Islet of Langerhans (tissue), 1 donor: ENCODE measurements around the gene NUPR1.
"Not testable (repeated sequence)": the region's sequence is repeated elsewhere in the genome, so short reads cannot be mapped to it uniquely, and the experiment has no call there.

Experiments
- FAIRE-seq: peaks from one replicate; lab custom pipeline; 2011; peaks lifted over from hg19 to GRCh38; lab: Jason Lieb, UNC

NUPR1 gene

DNA sequence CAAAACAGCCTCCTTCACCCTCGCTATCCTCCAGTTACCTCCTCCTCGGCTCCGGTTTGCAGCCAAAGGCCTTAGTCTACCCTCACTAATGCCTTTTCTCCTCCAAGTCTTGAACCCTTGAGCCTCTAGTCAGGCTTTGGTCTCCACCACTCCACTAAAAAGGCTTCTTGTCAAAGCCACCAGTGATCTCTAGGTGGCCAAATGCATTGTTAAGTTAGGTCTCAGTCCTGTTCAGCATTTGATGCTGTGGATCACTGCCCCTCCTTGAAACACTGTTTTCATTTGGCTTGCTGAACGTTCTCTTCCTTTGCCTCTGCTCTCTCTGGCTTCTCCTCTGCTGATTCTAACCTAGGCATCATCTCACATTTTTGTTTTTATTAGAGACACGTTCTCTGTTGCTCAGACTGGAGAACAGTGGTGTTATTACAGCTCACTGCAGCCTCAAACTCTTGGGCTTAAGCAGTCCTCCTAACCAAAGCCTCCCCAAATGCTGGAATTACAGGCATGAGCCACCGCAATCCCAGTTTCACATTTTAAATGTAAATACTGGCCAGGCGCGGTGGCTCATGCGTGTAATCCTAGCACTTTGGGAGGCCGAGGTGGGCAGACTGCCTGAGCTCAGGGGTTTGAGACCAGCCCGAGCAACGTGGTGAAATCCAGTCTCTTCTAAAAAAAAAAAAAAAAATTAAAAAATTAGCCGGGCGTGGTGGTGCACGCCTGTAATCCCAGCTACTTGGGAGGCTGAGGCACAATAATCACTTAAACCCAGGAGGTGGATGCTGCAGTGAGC is 16.1 kb upstream of the NUPR1 start:
- no peak for FAIRE-seq

DNA sequence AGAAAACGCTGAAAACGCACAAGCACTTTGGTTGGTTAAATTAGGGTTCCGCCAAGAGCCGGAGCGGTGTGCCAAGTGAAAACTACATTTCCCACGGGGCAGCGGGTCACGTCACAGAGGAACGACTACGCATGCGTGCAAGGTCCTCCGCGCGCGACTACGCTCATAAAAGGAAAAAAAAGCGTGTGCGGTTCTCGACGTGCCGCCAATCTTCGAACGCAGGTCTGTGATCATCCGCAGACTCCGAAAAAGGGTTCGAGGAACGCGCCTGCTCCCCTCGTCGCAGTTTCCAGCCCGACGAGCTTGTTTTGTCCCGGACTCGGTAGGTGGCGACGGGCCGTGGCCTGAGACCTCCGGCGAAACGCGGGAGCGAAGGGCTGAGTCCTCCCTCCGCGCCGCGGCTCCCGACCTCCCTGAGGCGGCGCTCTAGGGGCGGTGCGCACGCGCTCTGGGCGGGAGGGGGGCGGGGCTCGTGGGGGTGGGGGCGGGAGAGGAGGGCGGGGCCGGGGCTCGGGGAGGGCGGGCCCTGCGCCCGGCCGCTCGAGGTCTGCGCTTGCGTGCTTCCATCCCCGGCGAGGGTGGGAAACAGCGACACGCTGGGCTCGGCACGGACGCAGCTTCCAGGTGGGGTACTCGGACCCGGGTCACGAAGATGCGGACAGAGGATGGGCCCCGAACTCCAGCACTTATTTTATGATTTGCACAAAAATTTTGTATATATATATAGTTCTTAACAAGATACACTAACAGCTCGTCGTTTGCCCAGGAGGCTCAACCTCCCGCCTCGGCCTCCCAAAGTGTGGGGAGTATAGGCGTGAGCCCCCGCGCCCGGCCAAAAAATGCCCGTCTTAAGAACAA is 15.2 kb upstream of the NUPR1 start, which contains the start of gene SGF29:
TSS of gene SGF29 (plus strand) at position 145 of the 858 bp plus-strand sequence. CDS start 27,150 bp downstream, outside the sequence.
- no peak for FAIRE-seq

- FAIRE-seq = no peak
These were observed 10.6 kb upstream of the NUPR1 start for GRCh38 chr16:28549301-28549899.

DNA sequence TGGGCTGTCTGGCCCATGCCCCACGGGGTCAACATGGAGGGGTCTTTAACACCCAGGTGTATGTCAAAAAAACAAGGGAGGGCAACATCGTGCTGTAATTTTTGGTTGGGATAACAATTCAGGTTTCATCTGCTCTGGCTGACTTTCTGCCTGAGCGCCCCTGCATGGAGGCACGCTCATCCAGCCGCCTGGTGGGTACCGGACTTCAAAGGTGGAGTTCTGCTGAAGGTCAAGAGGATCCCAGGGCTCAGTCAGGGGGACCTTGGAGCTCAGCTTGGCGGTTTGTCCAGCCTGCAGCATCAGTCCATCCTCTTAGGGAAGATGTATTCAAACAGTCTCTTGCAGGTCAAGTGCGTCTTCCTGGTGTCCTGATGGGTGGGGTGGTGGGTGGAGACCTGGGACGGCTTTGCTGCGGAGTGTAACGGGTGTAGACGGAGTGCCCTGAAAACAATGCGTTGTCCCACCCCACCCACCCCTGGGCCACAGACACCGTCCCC is 9.6 kb upstream of the NUPR1 start:
- no peak for FAIRE-seq

- FAIRE-seq = no peak
These were observed 7.9 kb upstream of the NUPR1 start for GRCh38 chr16:28546626-28547025.

- FAIRE-seq = not testable (repeated sequence)
These were observed 7.2 kb upstream of the NUPR1 start for GRCh38 chr16:28545964-28546363.

DNA sequence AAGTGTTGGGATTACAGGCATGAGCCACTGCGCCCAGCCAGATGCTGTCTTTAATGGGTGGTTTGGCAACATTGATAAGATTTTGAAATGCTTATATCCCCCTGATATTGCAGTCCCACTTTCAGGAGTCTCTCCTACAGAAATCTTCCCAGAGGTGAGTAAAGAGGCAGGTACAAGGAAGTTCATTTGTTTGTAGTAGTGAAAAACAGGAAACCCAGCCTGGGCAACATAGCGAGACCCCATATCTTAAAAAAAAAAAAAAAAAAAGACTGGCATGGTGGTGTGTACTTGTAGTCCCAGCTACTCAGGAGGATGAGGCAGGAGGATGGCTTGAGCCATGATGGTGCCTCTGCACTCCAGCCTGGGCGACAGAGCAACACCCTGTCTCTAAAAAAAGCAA is 6.2 kb upstream of the NUPR1 start:
- no peak for FAIRE-seq

- FAIRE-seq = peak; percentile 47
These were observed 4.3 kb upstream of the NUPR1 start for GRCh38 chr16:28543072-28543471.

DNA sequence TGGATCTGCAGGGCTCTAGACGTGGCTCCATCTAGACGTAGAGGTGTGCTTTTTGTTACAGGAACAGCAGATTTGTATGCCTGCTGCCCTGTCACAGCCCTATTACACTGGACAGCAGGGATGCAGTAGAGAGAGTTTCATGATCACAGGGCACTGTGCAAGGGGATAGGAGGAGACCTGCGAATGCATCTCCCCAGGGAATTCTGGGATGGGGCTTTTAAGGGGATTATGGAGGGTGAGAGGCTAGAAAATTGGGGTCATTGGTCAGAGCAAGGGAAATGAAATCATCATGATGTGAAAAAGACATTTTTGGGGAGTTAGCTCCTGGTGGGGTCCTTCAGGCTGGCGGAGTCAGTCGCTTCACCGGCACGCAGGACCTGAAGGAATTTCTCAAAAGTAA is 3.9 kb upstream of the NUPR1 start:
- FAIRE-seq = no peak

GRCh38 chr16:28540346-28540745 is 1.6 kb upstream of the NUPR1 start:
- no peak for FAIRE-seq

- FAIRE-seq = no peak
These were observed 626 bp downstream of the NUPR1 start for GRCh38 chr16:28537964-28538732.

DNA sequence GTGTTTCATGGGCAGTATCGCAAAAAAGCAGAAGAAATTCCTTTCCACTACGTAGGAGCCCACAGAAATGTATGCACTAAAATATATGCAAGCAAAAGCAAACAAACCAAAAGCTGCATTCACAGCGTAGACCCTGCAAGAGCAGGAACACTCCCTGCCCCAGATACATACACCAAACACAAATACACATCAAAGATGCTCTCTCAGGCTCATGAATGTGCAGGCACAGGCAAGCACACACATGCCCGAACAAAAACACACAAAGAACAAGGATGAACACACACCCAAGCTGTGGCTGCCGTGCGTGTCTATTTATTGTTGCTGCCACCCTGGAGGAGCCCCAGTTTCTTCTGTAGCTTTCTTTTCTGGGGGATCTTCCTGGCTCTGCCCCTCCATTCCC is 1.7 kb downstream of the NUPR1 start:
- FAIRE-seq = no peak

DNA sequence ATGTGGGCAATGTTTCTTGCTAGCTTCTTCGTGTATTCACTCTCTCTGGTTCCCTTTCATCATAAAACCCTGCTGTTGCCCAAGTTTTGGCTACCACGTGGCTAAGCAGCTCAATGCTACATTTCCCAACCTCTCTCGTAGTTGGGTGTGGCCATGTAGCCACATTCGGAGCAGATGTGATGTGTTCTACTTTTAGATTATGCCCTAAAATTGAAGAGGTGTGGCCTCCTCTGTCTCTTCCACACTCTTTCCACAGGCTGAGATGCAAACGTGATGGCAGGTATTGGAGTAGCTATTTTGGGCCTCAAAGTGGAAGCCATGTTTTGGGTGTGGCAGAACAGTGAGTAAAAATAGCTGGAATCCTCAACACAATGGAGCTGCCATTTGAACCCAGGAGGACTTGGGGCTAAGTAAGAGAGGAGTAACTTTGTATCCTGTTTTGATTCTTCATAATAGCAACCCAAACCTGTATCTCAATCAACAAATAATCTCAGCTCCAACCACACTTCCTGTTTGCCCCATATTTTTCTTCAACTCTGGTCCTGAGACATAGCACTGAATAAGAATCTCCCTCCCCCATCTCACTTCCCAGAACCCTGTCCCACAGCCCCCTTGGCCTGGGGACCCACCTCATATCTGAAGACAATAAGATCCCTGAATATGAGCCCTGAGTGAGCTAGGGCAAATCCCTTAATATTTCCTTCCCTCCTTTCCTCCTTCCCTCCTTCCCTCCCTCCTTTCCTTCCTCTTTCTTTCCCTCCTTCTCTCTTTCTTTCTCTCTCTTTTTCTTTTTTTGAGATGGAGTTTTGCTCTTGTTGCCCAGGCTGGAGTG is 4.0 kb downstream of the NUPR1 start:
- FAIRE-seq = no peak

DNA sequence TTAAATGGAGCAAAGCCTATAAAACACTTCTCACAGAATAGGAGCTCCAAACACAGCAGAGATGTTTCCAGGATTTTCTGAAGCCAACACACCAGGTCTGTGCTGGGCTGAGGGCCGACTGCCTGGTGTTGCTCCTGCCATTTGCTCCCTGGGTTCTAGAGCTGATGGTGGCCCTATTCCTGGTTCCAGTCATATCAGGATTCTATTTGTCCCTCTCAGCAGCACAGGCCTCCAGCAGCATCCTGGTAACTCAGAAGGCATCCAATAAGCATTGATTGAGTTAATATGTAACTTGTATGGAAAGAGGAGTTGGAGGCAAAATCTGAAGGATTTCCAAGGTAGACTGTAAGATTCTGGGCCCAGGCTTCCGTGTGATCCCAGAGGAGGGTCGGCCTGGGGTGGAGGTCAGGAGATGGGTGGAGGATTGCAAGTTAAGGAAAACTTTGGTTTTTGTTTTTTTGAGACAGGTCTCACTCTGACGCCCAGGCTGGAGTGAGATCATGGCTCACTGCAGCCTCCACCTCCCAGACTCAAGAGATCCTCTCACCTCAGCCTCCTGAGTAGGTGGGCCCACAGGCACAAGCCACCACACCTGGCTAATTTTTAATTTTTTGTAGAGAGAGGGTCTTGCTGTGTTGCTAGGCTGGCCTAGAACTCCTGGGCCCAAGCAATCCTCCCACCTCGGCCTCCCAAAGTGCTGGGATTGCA is 5.7 kb downstream of the NUPR1 start:
- no peak for FAIRE-seq

GRCh38 chr16:28531777-28532744 is 6.7 kb downstream of the NUPR1 start:
- FAIRE-seq = no peak

DNA sequence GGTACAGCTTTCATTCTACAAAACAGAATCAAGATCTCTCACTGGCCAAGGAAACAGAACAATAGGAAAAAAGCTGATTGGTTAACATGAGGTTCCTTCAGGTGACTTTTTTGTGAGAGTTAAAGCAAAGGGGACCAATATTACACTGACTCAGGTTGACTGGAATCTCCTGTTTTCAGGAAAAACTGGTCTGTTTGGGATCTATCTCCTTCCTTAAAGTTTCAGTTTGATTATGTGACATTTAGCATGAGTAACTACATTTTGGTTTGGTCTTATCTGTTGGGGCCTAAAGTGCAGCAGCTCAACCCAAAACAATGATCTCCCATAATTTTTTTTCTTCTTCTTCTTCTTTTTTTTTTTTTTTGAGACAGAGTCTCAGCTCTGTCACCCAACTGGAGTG is 9.7 kb downstream of the NUPR1 start:
- no peak for FAIRE-seq

DNA sequence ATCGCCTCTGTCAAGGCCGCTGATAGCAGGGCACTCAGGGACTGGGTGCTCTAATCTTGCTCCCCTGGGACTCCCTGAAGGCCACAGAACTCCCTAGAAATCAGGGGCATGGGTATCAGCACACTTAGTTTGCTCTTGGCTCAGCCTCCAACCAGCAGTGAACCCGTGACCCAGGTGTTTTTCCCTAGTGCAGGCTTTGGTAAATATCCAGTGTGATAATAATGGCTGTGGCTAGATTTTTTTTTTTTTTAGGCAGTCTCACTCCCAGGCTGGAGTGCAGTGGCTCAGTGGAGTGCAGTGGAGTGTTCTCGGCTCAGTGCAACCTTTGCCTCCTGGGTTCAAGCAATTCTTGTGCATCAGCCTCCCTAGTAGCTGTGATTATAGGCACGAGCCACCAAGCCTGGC is 10.3 kb downstream of the NUPR1 start:
- no peak for FAIRE-seq

DNA sequence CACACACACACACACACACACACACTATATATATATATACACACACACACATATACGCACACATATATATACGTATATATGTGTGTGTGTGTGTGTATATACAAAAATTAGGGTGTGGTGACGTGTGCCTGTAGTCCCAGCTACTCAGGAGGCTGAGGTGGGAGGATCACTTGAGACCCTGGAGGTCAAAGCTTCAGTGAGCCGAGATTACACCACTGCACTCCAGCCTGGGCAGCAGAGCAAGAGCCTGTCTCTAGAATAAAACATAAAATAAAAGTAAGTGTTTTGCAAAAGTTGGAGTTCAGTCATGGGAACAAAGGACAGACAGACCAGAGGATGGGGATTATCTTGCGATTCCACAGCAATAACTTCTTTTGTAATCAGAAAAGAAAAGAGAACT is 10.8 kb downstream of the NUPR1 start:
- FAIRE-seq = no peak

DNA sequence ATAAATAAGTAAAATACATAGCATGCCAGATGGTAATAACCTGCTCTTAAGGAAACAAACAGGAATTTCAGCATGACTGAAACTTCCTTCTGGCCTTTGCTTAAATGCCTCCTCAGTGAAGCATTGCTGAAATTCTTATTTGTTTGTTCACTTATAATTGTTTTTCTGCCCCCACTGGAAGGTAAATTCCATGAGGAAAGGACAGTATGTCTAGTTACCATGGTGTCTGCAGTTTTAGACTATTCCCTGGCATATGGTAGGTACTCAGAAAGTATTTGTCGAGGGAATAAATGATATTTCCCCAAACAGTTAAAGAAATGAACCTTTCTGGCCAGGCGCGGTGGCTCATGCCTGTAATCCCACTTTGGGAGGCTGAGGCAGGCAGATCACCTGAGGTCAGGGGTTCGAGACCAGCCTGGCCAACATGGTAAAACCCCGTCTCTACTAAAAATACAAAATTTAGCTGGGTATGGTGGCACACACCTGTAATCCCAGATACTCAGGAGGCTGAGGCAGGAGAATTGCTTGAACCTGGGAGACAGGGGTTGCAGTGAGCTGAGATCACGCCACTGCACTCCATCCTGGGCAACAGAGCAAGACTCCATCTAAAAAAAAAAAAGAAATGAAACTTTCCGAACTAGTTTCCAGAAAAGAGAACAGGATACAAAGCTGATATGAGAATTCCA is 11.5 kb downstream of the NUPR1 start:
- FAIRE-seq = not testable (repeated sequence)
